H1 (cell line): ENCODE data around the gene TFAP2E. TPM values are rescaled to one million over a fixed set of nuclear protein-coding genes. Genes with fewer than 3 reads are reported as not detected.

Source experiments
- CTCF ChIA-PET: fragments of 300-600 bp; sonication (Branson Sonifier 250); formaldehyde crosslinking; loops from one replicate; lab custom pipeline; 2021; ENCODE audit not compliant: partially characterized antibody; lab: Charles Lee
- POLR2A ChIA-PET: fragments of 300-600 bp; sonication (Branson Sonifier 250); formaldehyde crosslinking; loops from one replicate; lab custom pipeline; 2021; ENCODE audit warnings: inconsistent platforms; ENCODE audit not compliant: partially characterized antibody; lab: Charles Lee
- DNase-seq, 2 experiments: peaks; one replicate each; pipeline versions ENCODE4 v3.0.0 to v3.0.0-alpha.2; 2010 to 2022; ENCODE audit warnings: low spot score in 2 of 2, low read depth in 1 of 2, mixed read lengths in 1 of 2
- FAIRE-seq: peaks from 2 replicates; lab custom pipeline; 2011; peaks lifted over from hg19 to GRCh38; lab: Jason Lieb, UNC
- H2AFZ ChIP-seq: 2 replicates; pipeline ENCODE4 v1.8.1; 2012; ENCODE audit warnings: low read length, inconsistent platforms
- H2AK5ac ChIP-seq: 2 replicates; pipeline ENCODE4 v1.6.1; 2013; ENCODE audit warnings: low read depth, low read length
- H2BK120ac ChIP-seq: replicated peaks from 2 replicates; pipeline ENCODE3; 2013; ENCODE audit warnings: low read depth, low read length, inconsistent platforms
- H2BK12ac ChIP-seq: 2 replicates; pipeline ENCODE4 v1.6.1; 2013; ENCODE audit warnings: low read depth, low read length
- H2BK15ac ChIP-seq: 2 replicates; pipeline ENCODE4 v1.6.1; 2013; ENCODE audit warnings: low read length
- H2BK20ac ChIP-seq: 2 replicates; pipeline ENCODE4 v1.6.1; 2013; ENCODE audit warnings: low read length
- H2BK5ac ChIP-seq: 2 replicates; pipeline ENCODE4 v1.6.1; 2013; ENCODE audit warnings: low read depth, low read length
- H3K14ac ChIP-seq: 2 replicates; pipeline ENCODE4 v1.6.1; 2013; ENCODE audit warnings: inconsistent platforms; ENCODE audit not compliant: insufficient read length
- H3K18ac ChIP-seq: 2 replicates; pipeline ENCODE4 v1.6.1; 2013; ENCODE audit warnings: low read length; ENCODE audit errors: extremely low read depth
- H3K23ac ChIP-seq: 2 replicates; pipeline ENCODE4 v1.6.1; 2013; ENCODE audit warnings: inconsistent platforms; ENCODE audit not compliant: insufficient read length
- H3K23me2 ChIP-seq: 2 replicates; pipeline ENCODE4 v1.6.1; 2013; ENCODE audit warnings: low read depth, low read length
- H3K27ac ChIP-seq: 2 replicates; pipeline ENCODE4 v1.6.1; 2011; ENCODE audit warnings: low read depth, low read length, inconsistent platforms
- H3K27me3 ChIP-seq, 4 experiments: replicated peaks in 1 of 4; 1 replicate in 1 of 4; 2 replicates in 3 of 4; pipeline versions ENCODE4 v1.6.1 to v1.8.1; 2011 to 2013; ENCODE audit warnings: low read length in 3 of 4, mild to moderate bottlenecking in 3 of 4, inconsistent platforms in 2 of 4, mixed read lengths in 2 of 4, moderate library complexity in 1 of 4; ENCODE audit not compliant: control insufficient read depth in 3 of 4, insufficient read depth in 3 of 4; ENCODE audit errors: extremely low read depth in 1 of 4
- H3K36me3 ChIP-seq, 4 experiments: 2 replicates each; pipeline versions ENCODE4 v1.6.1 to v1.8.1; 2011 to 2013; ENCODE audit warnings: mild to moderate bottlenecking in 4 of 4, low read length in 3 of 4, moderate library complexity in 2 of 4, control low read depth in 1 of 4, inconsistent platforms in 1 of 4; ENCODE audit not compliant: insufficient read depth in 4 of 4, control insufficient read depth in 2 of 4
- H3K4ac ChIP-seq: replicated peaks from 2 replicates; pipeline ENCODE3; 2013; ENCODE audit warnings: low read length, low read depth, mixed read lengths, inconsistent platforms; ENCODE audit not compliant: insufficient read length
- H3K4me1 ChIP-seq, 4 experiments: replicated peaks in 1 of 4; 1 replicate in 1 of 4; 2 replicates in 3 of 4; pipeline versions ENCODE4 v1.6.1 to v1.8.1; 2011 to 2013; ENCODE audit warnings: low read length in 3 of 4, inconsistent platforms in 2 of 4, mixed read lengths in 1 of 4; ENCODE audit not compliant: insufficient read depth in 4 of 4, control insufficient read depth in 3 of 4
- H3K4me2 ChIP-seq, 2 experiments: 2 replicates each; pipeline versions ENCODE4 v1.6.1 to v1.8.1; 2011 to 2013; ENCODE audit warnings: low read depth in 2 of 2, low read length in 2 of 2, control low read depth in 1 of 2, inconsistent platforms in 1 of 2, mild to moderate bottlenecking in 1 of 2; ENCODE audit not compliant: insufficient read depth in 1 of 2
- H3K4me3 ChIP-seq, 4 experiments: fragments of 200-600, 300-600 bp in 1 of 4; sonication (generic), shearing (Covaris generic), sonication (Bioruptor Twin) in 1 of 4; 2 replicates each; pipeline versions ENCODE4 v1.5.1 to v1.8.1; 2011 to 2016; ENCODE audit warnings: low read length in 4 of 4, low read depth in 3 of 4, control low read depth in 2 of 4, inconsistent platforms in 2 of 4, mild to moderate bottlenecking in 2 of 4, mixed read lengths in 1 of 4, moderate library complexity in 1 of 4; ENCODE audit not compliant: insufficient read depth in 2 of 4; ENCODE audit errors: extremely low read depth in 1 of 4
- H3K56ac ChIP-seq: replicated peaks from 2 replicates; pipeline ENCODE3; 2013; ENCODE audit warnings: low read depth, mild to moderate bottlenecking, mixed read lengths, low read length, inconsistent platforms; ENCODE audit not compliant: insufficient read length
- H3K79me1 ChIP-seq: 2 replicates; pipeline ENCODE4 v1.6.1; 2013; ENCODE audit warnings: low read depth, low read length, control low read depth
- H3K79me2 ChIP-seq, 2 experiments: 2 replicates each; pipeline versions ENCODE4 v1.6.1 to v1.8.1; 2012 to 2013; ENCODE audit warnings: low read length in 2 of 2, mild to moderate bottlenecking in 2 of 2, inconsistent platforms in 1 of 2; ENCODE audit not compliant: insufficient read depth in 2 of 2, control insufficient read depth in 1 of 2
- H3K9ac ChIP-seq, 4 experiments: replicated peaks in 1 of 4; 1 replicate in 1 of 4; 2 replicates in 3 of 4; pipeline versions ENCODE4 v1.6.1 to v1.8.1; 2011 to 2013; ENCODE audit warnings: low read depth in 3 of 4, low read length in 3 of 4, control low read depth in 2 of 4, mild to moderate bottlenecking in 2 of 4, moderate library complexity in 2 of 4, inconsistent platforms in 1 of 4; ENCODE audit errors: extremely low read depth in 1 of 4
- H3K9me3 ChIP-seq, 2 experiments: 2 replicates each; pipeline versions ENCODE4 v1.6.1 to v1.8.1; 2012 to 2013; ENCODE audit warnings: mild to moderate bottlenecking in 2 of 2, moderate library complexity in 2 of 2, control low read depth in 1 of 2, inconsistent platforms in 1 of 2, low read depth in 1 of 2, low read length in 1 of 2, mixed read lengths in 1 of 2; ENCODE audit not compliant: insufficient read depth in 2 of 2
- H4K20me1 ChIP-seq, 2 experiments: replicated peaks in 1 of 2; 2 replicates each; pipeline versions ENCODE3 to v1.8.1; 2011 to 2013; ENCODE audit warnings: inconsistent platforms in 2 of 2, low read length in 2 of 2, mild to moderate bottlenecking in 1 of 2; ENCODE audit not compliant: insufficient read depth in 2 of 2, control insufficient read depth in 1 of 2
- H4K5ac ChIP-seq: 2 replicates; pipeline ENCODE4 v1.6.1; 2013; ENCODE audit warnings: low read length, low read depth, mixed read lengths, inconsistent platforms; ENCODE audit not compliant: insufficient read length
- H4K8ac ChIP-seq: 2 replicates; pipeline ENCODE4 v1.8.0; 2013; ENCODE audit warnings: mild to moderate bottlenecking, moderate library complexity, low read length, inconsistent platforms; ENCODE audit not compliant: insufficient read depth; ENCODE audit errors: extremely low read depth
- H4K91ac ChIP-seq: replicated peaks from 2 replicates; pipeline ENCODE3; 2013; ENCODE audit warnings: low read length, mixed read lengths, inconsistent platforms; ENCODE audit not compliant: insufficient read length
- CBX8 ChIP-seq: fragments of 300-800, 300-1000 bp; sonication (generic); IDR thresholded peaks from 2 replicates; pipeline ENCODE4 v1.7.1; 2016; ENCODE audit warnings: low read depth, low read length, borderline replicate concordance
- CREB1 ChIP-seq: IDR thresholded peaks from 2 replicates; pipeline ENCODE4 v1.6.1; 2012; ENCODE audit warnings: inconsistent platforms
- E2F6 ChIP-seq: IDR thresholded peaks from 2 replicates; pipeline ENCODE4 v1.6.1; 2012; ENCODE audit warnings: inconsistent platforms
- FOSL1 ChIP-seq: IDR thresholded peaks from 2 replicates; pipeline ENCODE4 v1.6.1; 2011; ENCODE audit warnings: mild to moderate bottlenecking, low read depth, low read length, moderate library complexity; ENCODE audit not compliant: insufficient read depth
- HDAC2 ChIP-seq, 2 experiments: fragments of 300-600 bp in 1 of 2; sonication (generic) in 1 of 2; IDR thresholded peaks; 2 replicates each; pipeline ENCODE4 v1.6.1; 2011 to 2012; ENCODE audit warnings: low read depth in 2 of 2, low read length in 2 of 2, mild to moderate bottlenecking in 2 of 2, moderate library complexity in 2 of 2, borderline replicate concordance in 1 of 2, inconsistent platforms in 1 of 2
- KDM5A ChIP-seq: fragments of 200-600 bp; IDR thresholded peaks from 2 replicates; pipeline ENCODE4 v1.7.1; 2012; ENCODE audit warnings: mild to moderate bottlenecking, low read length, inconsistent platforms, mixed read lengths
- MAX ChIP-seq: IDR thresholded peaks from 2 replicates; pipeline ENCODE4 v1.6.1; 2012; ENCODE audit warnings: inconsistent platforms
- NRF1 ChIP-seq: IDR thresholded peaks from 2 replicates; pipeline ENCODE4 v1.6.1; 2011; ENCODE audit warnings: mild to moderate bottlenecking, low read depth, low read length, improper control_type of control experiment
- RNF2 ChIP-seq: fragments of 200-900, 300-1000 bp; sonication (generic); IDR thresholded peaks from 2 replicates; pipeline ENCODE4 v1.7.1; 2016; ENCODE audit warnings: borderline replicate concordance, low read depth, mild to moderate bottlenecking, antibody characterized with exemption, low read length; ENCODE audit not compliant: poor library complexity, severe bottlenecking; ENCODE audit errors: missing control alignments
- SAP30 ChIP-seq: fragments of 300-600 bp; sonication (generic); IDR thresholded peaks from 2 replicates; pipeline ENCODE4 v1.7.1; 2012; ENCODE audit warnings: low read length, moderate library complexity, mild to moderate bottlenecking, inconsistent platforms; ENCODE audit not compliant: insufficient read depth, insufficient replicate concordance
- SP2 ChIP-seq: IDR thresholded peaks from 2 replicates; pipeline ENCODE4 v1.6.1; 2012; ENCODE audit warnings: mild to moderate bottlenecking, low read length, inconsistent platforms
- SRF ChIP-seq: IDR thresholded peaks from 2 replicates; pipeline ENCODE4 v1.6.1; 2011; ENCODE audit warnings: mild to moderate bottlenecking, low read depth, low read length, moderate library complexity
- TBP ChIP-seq: IDR thresholded peaks from 2 replicates; pipeline ENCODE4 v1.6.1; 2011; ENCODE audit warnings: low read depth, low read length, improper control_type of control experiment
- WGBS, 2 experiments: shearing (Covaris generic) in 1 of 2; methylation state at CpG; one replicate each; pipeline versions ENCODE4 v1.1.6 to v1.1.7; 2013 to 2015; ENCODE audit warnings: low lambda C conversion rate in 2 of 2, mixed read lengths in 2 of 2, inconsistent platforms in 1 of 2, low coverage in 1 of 2, missing lambda C conversion rate in 1 of 2; ENCODE audit not compliant: insufficient replicate concordance in 2 of 2, insufficient coverage in 1 of 2, insufficient read length in 1 of 2; ENCODE audit errors: extremely low coverage in 1 of 2, missing lambda C conversion rate in 1 of 2; 5-methylcytosine and 5-hydroxymethylcytosine counted together
- polyA plus RNA-seq, 7 experiments: library from polyadenylated mRNA; depleted of rRNA in 3 of 7; stranded (reverse) in 5 of 7; unstranded in 2 of 7; fragments of >200 nt in 5 of 7; fragments of 200-250 nt in 2 of 7; gene quantifications; 1 replicate in 5 of 7; 2 replicates in 1 of 7; 4 replicates in 1 of 7; pipeline versions ENCODE4 v1.2.1 to v1.2.3, GENCODE V29; 2011 to 2013; ENCODE audit warnings: missing spikeins in 2 of 7, mixed read lengths in 2 of 7
- total RNA-seq: library from RNA; stranded (reverse); fragmentation: NEBNext Ultra II Directional; extraction: Animal tissue kit (Norgen Biotek cat#: 25700); gene quantifications from 2 replicates; pipeline ENCODE4 v1.2.1, GENCODE V29; 2021

The TFAP2E gene
- total and polyA plus RNA-seq, 2 of the 8 experiments (the other 6 are each of a cell fraction or from before 2014, with no cell fraction given) = 0.24 to 0.50 TPM

GRCh38 chr1:35599411-35599810 lies 26.3 kb downstream of the TFAP2E start:
- Histone ChIP-seq H3K9ac (no peak overlapping the region), H3K27me3 (no peaks in the 10 kb centered on the region), H3K23ac (no peak overlapping the region), H3K4ac (no peak overlapping the region), H3K4me3 (no peak overlapping the region), H2BK15ac (no peak overlapping the region), H4K8ac (no peak overlapping the region), H3K4me1 (no peaks in the 10 kb centered on the region), H3K23me2 (no peaks in the 10 kb centered on the region), H3K79me1 (no peaks in the 10 kb centered on the region), H2AFZ (no peak overlapping the region), H3K36me3 (peaks cover 0 to 28% (median 17%) of the 10 kb centered on the region in 4 experiments; a peak in 4 of 8 replicates), H4K91ac (no peak overlapping the region), H3K56ac (no peak overlapping the region), H3K79me2 (no peaks in the 10 kb centered on the region), H2BK12ac (no peak overlapping the region), H3K18ac (no peak overlapping the region), H2BK20ac (no peak overlapping the region), H2AK5ac (no peak overlapping the region), H3K27ac (no peak overlapping the region), H3K4me2 (no peak overlapping the region), H2BK5ac (no peak overlapping the region), H3K14ac (no peak overlapping the region), H4K5ac (no peak overlapping the region), H2BK120ac (no peak overlapping the region), H4K20me1 (peaks cover 0 to 4% of the 10 kb centered on the region in 2 experiments), H3K9me3 (no peaks in the 10 kb centered on the region)
- WGBS, 2 experiments = 89 to 100% methylated on average over 2 to 3 of the region's 3 CpGs
- CTCF ChIA-PET = interaction anchor here (0.6 to 7.8 kb wide), 6 partner anchors 29 to 130 kb away, joined by 3 to 38 read pairs (median 3); no protein-coding TSS in a partner anchor
- POLR2A ChIA-PET = interaction anchor here (1.0 to 3.0 kb wide), 2 partner anchors 14 to 170 kb away, joined by 4 to 10 read pairs; partner anchors contain the start of gene CLSPN
- DNase-seq (no peak), FAIRE-seq (no peak)
- no peak for TF ChIP-seq MAX
- TF ChIP-seq FOSL1 = no peak
- TF ChIP-seq RNF2 = no peak
- no peak for TF ChIP-seq SRF
- no peak for TF ChIP-seq SP2
- TF ChIP-seq CREB1 = no peak
- TF ChIP-seq CBX8 = no peak
- TF ChIP-seq SAP30 = no peak
- no peak for TF ChIP-seq E2F6
- TF ChIP-seq NRF1 = no peak
- TF ChIP-seq TBP = no peak
- no peak for TF ChIP-seq HDAC2 (IDR thresholded peaks at IDR 0.05; ENCODE audit: borderline replicate concordance in 1 of 2, low read depth in 2 of 2, low read length in 2 of 2)
- TF ChIP-seq KDM5A = no peak
